SW480 (cell line): ENCODE results near the gene DENND1A.
"Not testable (repeated sequence)": the region's sequence is repeated elsewhere in the genome, so short reads cannot be mapped to it uniquely, and the experiment has no call there.

Source experiments
- DNase-seq: peaks from one replicate; pipeline ENCODE4 v3.0.0-alpha.2; 2016; ENCODE audit warnings: low spot score

The DENND1A gene

GRCh38 chr9:123410281-123410910, 519.5 kb downstream of the DENND1A start:
- DNase-seq = no peak

DNA sequence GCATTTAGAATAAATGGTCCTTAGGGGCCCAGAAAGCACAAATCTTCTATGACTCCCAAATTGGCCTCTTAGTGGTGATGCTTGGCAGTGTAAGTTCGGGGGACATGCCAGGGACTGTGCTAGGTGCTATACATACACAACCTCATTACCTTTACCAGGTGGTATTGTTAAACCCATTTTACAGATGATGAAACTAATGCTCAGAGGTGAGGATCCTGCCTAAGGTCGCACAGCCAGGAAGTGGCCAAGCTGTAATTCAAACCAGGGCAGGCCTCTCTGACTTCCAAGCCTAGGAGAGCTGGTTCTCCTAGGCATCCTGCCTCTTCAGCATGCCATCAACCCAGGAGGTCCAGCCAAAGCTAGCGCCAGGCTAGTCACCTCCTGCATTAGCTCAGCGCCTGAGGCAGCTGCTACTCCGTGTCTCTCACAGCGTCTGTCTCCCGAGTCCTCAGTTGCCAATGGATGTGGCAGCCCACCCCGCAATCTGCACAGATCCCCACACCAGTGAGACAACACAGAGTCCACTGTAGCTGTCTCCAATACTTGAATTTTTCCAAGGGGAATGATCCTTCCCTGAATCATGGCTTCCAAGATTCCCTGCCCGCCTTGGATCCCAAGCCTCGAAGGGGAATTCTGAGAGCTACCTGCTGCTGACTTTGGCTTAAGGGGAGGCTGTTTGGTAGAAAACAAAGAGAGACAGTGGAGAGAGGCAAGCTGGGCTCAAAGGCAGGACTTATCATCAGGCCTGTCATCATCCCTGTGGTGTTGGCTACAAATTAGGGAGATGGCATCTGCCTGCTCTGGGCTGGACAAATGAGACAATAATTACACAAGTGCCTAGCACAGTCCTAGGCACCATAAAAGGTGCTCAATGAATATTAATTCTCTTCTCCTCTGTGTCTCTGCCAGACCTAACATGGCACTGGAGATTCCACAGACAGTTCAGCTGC, 521.3 kb downstream of the DENND1A start:
- no peak for DNase-seq

- DNase-seq = no peak
Observed at GRCh38 chr9:123407217-123407851, 522.6 kb downstream of the DENND1A start.

- DNase-seq = no peak
Observed at GRCh38 chr9:123406691-123407216, 523.2 kb downstream of the DENND1A start.

GRCh38 chr9:123406016-123406415, 523.9 kb downstream of the DENND1A start:
- DNase-seq = no peak

DNA sequence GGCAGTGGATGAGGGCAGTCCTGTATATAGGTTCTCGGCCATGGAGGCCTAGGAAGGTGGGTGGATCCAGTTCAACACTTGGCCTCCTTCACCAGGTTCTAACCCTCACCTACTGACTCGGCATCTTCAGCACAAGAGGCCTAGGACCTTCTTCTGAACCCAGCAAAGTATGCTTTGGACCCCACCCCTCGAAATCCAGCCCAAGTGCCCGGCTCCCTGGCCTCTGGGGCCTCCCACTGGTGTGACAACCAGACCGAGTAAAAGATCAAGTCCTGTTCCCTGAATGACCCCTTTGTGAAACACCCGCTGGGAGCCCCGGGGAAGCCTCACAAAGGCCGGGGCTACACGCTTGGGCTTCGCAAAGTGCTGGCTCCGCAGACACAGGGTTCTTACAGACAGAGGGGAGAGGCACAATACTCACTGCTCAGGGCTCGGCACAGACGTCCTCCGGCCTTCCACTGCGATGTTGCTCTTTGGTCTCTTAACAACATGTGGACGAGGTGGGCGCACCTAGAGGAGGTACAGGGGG, 526.9 kb downstream of the DENND1A start:
- no peak for DNase-seq

DNA sequence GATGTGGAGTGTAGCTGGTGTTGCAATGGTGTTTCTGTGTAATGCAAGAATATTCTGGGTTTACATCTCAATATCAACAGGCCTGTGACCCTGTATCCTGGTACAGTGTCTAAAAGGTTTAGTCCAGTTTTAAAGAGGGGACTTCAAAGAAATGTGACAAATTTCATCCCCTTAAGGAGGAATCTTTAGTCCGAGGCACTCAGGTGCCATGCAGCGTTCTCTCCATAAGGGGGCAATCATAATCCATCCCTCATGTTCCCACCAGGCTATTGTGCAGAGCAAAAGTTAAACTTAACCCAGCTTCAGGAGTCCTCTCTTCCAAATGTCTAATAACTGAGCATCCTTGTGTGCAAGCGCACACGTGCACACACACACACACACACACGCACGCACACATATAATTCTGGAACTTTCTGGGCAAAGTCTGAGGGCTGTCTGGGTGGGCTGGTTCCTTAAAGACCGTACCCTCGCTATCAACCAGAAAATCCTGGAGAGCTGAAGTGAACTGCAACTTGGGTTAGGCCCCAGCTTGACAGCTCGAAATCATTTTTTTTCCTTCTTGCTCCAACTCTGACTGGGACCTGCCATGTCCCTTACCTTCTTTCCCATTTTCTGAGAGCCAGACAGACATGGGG, 527.9 kb downstream of the DENND1A start:
- DNase-seq = peak; percentile 51

DNA sequence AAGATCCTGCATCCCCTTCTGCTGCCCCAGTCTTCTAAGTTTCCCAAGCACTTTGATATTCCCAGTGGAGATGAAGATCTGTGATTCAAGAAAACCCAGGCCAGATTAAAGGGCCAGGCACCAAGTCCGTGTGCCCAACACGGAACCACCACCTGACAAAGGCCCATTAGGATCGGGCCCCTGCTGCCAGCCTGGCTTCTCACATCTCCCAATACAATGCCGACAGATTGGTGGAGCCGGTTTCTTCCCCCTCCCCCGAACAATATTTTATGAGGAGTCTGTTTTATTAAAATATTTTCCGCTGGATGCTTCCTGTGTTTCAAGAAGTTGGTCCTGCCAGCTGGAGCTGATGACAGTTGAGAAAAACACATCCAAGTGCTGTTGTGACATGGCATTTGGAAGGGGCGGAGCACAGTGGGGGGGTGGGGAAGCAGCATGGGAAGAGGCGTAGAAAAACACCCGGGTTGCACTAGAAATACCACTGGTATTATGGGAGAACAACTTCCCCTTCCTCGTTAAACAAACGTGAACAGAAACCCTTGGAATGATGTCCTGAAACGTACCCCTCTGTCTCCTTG, 528.9 kb downstream of the DENND1A start:
- no peak for DNase-seq

DNA sequence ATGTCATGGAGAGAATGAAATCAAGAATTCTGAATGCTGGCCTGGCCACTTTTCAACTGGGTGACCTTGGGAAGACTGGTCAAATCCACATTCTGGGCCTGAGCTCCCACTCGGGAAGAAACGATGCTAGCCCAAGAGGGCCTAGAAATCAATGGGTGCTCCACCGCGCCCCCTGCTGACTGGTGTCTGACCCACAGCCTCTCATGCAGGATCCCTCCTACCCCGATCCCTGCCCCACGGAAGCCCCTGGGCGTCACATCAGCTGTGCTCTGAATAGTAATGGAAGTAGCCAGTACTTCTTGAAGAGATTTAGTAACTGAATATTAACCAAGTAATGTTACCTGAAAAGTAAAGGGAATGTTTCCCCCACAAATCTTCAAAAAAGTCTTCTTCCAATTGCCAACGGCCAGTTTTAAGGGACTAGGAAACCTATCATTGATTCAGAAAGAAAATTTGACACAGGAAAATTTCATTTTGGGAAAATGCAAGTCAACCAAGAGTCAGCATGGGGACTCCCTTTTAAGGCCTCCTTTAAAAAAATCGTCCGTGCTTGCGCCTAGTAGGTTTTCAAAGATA, 530.0 kb downstream of the DENND1A start:
- DNase-seq = no peak

- not testable (repeated sequence) for DNase-seq
Observed at GRCh38 chr9:123398938-123399337, 531.0 kb downstream of the DENND1A start.

DNA sequence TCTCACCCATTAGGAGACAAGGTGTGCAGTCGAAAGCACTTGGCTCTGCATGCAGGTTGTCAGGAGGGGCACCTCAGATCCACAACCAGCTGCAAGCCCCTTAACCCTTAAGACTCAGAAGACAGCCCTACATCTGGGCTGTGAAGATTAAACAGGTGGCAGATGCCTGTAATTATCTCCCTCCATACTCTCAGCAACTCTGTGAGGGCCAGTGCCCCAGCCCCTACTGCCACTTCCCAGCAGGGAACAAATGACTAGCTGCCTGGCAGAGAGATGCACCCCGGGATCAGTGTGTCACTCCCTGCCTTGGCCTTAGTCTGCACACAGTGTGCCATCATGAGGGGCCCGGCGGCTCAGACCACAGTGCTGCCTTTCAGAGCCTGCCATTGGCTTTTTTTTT, 532.0 kb downstream of the DENND1A start:
- no peak for DNase-seq

DNA sequence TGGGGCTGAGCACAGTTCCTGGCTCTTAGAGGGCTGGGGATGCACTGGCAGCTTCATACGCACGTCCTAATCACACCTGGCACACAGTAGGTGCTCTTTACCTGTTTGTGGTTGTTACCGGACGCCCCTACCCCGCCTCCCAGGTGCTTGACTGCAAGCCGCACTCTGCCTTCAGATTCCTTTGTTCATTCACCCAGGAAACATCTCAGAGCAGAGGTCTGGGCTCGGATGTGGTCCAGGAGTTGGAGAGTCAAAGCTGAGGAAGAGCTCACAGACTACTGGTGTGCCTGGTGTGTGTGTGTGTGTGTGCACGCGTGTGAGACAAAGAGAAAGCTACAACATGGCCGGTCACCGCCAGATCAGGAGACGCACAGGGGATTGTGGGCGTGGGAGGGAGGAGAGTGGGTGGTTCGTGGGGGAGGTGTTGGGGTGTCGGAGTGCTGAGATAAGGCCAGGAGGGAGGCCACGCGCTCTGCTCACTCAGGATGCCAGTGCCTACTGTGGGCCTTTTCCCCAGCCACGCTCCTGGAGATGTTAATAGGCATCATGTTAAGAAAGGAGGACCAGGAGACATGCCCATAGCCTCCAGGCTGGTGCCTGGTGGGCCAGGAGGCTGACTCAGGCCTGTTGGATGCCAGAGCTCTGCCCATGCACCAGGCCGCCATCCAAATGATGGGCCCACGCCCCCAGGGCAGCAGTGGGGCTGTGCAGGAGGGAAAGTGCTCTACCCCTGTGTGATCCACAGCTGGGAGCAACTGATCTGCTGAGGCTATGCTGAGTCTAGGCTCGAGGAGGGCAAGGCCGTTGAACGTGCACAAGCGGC, 534.0 kb downstream of the DENND1A start:
- no peak for DNase-seq

GRCh38 chr9:123395276-123395688, 534.6 kb downstream of the DENND1A start:
- no peak for DNase-seq

DNA sequence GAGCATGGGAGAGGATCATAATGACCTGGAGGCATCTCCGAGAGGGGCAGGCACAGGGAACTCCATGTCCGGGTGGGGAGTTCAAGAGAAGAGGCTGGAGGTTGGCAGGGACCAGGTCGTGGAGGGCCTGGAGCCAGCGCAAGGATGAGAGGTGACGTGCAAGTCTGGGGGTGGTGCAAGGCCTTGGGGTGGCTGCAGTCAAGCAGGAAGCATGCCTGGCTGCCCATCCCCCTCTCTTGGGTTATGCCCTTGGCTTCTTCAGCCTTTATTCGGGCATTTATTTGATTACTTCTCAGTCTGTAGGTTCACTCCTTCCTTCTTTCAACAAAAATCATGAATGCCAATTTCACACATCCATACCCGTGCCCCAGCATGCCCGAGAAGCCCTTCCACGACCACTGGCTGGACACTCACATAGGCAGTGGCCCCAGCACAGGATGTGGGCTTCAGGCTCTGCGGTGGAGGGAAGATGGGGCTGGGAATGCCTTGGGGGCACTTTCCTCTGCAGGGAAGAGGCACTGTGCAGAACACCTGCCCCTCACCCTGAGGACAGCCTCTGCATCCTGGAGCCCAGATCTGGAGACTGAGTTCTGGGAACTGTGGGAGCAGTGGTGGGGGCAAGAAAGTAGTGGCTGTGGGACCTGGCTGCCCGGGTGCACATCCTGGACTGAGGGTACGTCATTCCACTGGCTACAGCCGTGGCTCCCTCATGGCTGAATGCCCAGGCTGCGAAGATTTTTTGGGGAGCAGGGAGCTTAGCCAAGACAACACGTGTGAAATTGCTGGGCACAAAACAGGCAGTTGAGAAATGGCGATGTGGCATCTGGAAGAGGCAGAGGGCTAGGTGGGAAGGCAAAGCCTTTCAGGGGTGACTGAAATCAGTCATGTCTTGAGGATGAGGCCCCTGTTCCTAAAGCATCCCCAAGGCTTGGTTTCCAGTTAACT, 535.4 kb downstream of the DENND1A start:
- DNase-seq = no peak

- DNase-seq = no peak
Observed at GRCh38 chr9:123392802-123393201, 537.1 kb downstream of the DENND1A start.

DNA sequence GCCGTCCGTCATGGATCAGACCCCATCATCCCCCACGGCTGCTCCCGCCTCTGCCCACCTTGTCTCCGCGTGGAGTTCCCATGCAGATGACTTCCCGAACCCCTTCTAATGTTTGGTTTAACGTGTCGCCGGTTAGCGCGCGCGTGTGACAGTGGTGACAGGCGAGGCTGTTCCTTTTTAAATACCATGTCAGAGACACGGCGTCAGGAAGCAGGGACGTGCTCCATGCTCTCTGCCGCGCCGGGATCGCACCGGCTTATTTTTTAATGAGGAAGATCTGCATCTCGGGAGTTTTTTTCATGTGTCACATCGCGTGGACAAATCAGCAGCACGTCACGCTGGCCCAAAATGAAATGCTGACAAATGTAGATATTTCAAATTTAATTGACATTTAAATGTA, 538.0 kb downstream of the DENND1A start:
- no peak for DNase-seq

DNA sequence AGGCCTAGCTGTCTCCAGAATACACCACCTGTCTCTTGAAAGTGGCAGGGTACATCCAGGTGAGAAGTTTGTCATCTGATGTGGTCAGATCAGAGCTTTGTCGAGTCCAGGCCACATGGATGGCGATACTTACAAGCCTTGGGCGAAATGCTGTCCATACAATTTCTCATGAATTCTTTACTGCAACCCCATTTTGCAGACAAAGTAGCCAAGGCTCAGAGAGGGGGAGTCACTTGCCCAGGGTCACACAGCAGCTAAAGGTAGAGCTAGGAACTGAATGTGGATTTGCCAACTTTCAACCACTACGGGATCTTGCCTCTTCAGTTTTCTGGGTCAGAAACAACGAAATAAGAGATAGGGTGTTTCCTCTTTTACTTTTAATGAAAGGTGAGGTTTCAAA, 538.7 kb downstream of the DENND1A start:
- no peak for DNase-seq

DNA sequence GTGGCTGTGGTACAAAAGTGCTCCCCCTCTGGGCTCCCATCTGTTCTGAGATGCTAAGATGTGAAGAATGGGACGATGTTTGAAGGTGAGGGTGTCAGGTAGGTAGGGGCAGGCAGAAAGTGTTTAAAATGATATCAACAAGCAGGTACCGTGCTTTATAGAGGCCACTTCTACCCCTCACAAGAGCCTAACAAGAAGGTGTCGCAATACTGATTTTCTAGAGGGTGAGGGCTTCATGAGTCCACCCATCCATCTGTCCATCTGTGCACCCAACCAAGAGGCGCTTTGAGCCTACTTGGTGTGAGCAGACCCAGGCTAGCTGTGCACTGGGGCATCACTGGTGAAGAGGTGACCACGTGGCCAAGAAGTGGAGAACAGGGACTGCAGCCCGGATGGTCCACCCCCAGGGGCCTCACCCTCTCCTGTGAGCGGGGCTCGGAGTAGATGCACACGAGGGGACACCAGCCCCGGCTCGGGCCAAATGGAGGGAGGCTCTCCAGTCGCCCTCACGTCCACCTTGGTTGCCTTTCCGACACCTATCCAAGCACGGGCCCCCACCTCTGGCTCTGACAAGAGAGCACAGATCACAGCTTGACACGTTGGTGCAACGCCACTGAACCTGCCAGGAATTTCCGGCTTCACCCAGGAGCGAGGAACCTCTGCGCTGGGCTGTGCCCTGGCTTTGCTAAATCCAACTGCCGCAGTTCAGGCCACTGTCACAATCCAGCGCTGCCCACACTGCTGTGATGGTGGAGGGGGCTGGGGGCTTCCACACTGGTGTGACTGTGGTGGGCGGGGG, 539.4 kb downstream of the DENND1A start:
- no peak for DNase-seq
